Neuron (in vitro differentiated cells): ENCODE measurements around the gene CYP39A1.

Source experiments
- H2AFZ ChIP-seq: one replicate; pipeline ENCODE4 v1.6.1; 2013; ENCODE audit warnings: low read depth, mild to moderate bottlenecking, inconsistent platforms, low read length, moderate library complexity
- H3K27me3 ChIP-seq: one replicate; pipeline ENCODE4 v1.6.1; 2013; ENCODE audit warnings: low read length; ENCODE audit not compliant: insufficient read depth
- H3K36me3 ChIP-seq: one replicate; pipeline ENCODE4 v1.6.1; 2013; ENCODE audit warnings: low read length; ENCODE audit not compliant: insufficient read depth
- H3K4me1 ChIP-seq: one replicate; pipeline ENCODE4 v1.6.1; 2013; ENCODE audit warnings: low read length; ENCODE audit not compliant: insufficient read depth
- H3K4me3 ChIP-seq: 2 replicates; pipeline ENCODE4 v1.5.1; 2013; ENCODE audit warnings: mild to moderate bottlenecking, low read length, moderate library complexity
- H3K9me3 ChIP-seq: one replicate; pipeline ENCODE4 v1.6.1; 2013; ENCODE audit warnings: low read length

CYP39A1 gene

DNA sequence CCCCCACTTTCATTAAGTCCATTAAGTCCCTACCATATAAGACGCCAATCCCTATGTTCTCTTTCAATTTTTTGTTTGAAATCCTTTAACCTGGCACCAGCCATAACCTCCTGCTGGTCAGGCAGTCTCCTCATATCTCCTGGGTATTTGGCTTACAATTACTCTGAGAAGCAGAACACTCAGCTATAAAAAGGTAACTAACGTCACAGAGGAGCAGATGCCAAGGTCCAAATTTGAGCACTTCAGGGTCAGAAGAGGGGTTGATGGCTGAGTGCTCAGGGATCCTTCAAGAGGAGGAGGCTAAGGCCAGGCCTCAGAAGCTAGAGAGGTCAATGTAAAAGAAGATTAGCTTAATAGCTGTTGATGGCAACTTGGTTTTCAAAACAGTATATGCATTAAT is 139.1 kb downstream of the CYP39A1 start:
- no peaks in the 10 kb centered on the region for H3K4me1 ChIP-seq
- H3K27me3 ChIP-seq, result no peaks in the 10 kb centered on the region
- H3K4me3 ChIP-seq, result no peak overlapping the region
- H2AFZ ChIP-seq, result no peak overlapping the region
- no peaks in the 10 kb centered on the region for H3K9me3 ChIP-seq
- H3K36me3 ChIP-seq, result no peaks in the 10 kb centered on the region

DNA sequence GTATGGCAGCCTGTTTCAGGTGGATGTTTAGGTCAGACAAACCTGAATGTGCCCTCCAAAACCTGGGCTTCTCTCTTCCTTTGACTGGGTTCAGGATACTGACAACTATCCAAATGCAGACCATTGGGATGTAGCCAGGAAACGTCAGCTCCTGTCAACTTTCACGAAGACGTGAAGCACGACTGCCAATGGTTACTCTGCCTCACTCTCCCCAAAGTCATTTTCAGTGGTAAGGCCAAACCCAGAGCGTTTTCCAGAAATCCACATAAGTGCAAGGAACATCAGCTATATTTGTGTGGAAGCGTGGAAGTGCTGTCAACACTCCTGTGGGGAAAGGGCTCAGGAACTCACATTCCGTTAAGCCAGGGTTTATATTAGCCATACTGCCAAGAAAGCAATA is 141.3 kb downstream of the CYP39A1 start:
- Histone ChIP-seq H3K4me1 (no peaks in the 10 kb centered on the region), H3K4me3 (no peak overlapping the region), H3K9me3 (no peaks in the 10 kb centered on the region), H3K27me3 (no peaks in the 10 kb centered on the region), H2AFZ (no peak overlapping the region), H3K36me3 (no peaks in the 10 kb centered on the region)

DNA sequence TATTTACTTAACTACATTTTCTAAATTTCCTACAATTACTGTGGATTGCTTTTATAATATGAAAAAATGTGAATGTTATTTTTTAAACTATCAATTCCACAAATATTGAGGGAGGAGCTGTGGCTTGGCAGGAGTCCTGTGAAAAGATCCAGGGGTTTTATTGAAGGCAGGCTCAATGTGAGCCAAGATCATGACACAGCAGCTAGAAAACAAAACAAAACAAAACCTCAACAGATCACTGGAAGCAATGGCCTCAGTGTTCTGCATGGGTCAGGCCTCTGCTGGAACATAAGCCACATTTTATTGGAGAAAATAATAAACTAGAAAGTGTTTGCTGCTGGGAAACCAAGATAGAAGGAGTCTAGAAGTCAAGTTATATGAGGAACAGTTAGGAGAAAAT is 142.0 kb downstream of the CYP39A1 start:
- Histone ChIP-seq H3K4me3 (no peak overlapping the region), H3K4me1 (no peaks in the 10 kb centered on the region), H2AFZ (no peak overlapping the region), H3K36me3 (no peaks in the 10 kb centered on the region), H3K9me3 (no peaks in the 10 kb centered on the region), H3K27me3 (no peaks in the 10 kb centered on the region)

DNA sequence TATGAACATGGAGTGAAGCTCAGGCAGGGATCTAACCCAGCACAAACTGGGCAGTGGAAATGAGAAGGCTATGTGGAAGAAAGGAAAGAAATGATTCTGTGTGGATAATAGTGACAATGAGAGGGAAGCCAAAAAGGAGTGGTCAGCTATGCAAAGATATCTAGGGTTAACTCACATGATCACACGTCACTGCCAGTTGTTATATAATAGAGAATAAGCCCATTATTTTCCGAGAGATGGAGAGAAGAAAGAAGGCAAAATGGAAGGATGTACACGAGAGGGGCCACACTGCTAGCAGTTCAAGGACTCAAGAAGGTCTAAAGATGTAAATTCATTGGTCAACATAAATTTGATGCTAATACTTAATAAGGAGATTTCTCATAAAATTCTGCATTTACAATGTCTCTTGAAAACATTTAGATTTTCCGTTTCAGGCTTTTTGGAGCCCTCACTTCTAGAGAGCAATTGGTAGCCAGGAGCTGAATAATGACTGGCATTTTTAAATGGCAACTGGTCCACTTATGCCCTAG is 142.6 kb downstream of the CYP39A1 start:
- H3K4me3 ChIP-seq, result no peak overlapping the region
- no peak overlapping the region for H2AFZ ChIP-seq
- H3K9me3 ChIP-seq, result no peaks in the 10 kb centered on the region
- no peaks in the 10 kb centered on the region for H3K36me3 ChIP-seq
- no peaks in the 10 kb centered on the region for H3K27me3 ChIP-seq
- H3K4me1 ChIP-seq, result no peaks in the 10 kb centered on the region

DNA sequence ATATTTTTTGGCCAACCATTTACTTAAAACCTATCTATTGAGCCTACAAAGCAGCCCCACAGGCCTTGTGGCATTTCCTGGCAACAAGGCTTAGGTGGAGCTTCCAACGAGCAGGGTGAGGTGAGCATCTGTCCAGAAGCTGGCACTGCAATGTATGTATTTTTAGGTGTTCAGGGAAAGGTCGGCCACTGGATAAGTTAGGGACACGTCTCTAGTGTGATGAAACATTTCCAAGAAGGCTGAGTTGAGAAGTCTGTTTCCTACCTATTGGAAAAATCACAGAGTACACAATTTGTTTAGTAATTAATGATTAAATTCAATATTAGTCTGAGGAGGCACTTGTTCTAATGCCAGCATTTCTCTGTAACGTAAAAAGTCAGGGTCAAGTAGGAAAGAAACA is 143.6 kb downstream of the CYP39A1 start:
- no peak overlapping the region for H3K4me3 ChIP-seq
- no peak overlapping the region for H2AFZ ChIP-seq
- H3K27me3 ChIP-seq, result no peaks in the 10 kb centered on the region
- no peaks in the 10 kb centered on the region for H3K4me1 ChIP-seq
- no peaks in the 10 kb centered on the region for H3K36me3 ChIP-seq
- no peaks in the 10 kb centered on the region for H3K9me3 ChIP-seq

DNA sequence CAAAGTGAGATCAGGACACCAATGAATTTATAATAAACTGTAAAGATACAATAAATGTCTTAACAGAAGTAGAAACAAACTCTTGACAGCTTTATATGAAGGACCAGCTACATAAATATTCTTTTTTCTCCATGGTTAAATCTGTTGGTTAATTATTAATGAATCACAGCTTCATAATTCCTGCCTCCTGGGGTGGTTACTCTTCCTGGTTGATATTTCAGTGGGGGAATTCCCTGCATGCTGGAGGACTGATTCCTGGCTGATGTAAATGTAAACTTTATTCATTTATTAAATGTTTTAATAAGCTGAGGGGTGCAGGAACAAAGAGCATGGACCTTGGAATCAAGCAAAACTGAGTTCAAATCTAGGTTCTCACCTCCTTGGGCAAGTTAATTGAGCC is 145.2 kb downstream of the CYP39A1 start:
- no peak overlapping the region for H2AFZ ChIP-seq
- no peaks in the 10 kb centered on the region for H3K36me3 ChIP-seq

DNA sequence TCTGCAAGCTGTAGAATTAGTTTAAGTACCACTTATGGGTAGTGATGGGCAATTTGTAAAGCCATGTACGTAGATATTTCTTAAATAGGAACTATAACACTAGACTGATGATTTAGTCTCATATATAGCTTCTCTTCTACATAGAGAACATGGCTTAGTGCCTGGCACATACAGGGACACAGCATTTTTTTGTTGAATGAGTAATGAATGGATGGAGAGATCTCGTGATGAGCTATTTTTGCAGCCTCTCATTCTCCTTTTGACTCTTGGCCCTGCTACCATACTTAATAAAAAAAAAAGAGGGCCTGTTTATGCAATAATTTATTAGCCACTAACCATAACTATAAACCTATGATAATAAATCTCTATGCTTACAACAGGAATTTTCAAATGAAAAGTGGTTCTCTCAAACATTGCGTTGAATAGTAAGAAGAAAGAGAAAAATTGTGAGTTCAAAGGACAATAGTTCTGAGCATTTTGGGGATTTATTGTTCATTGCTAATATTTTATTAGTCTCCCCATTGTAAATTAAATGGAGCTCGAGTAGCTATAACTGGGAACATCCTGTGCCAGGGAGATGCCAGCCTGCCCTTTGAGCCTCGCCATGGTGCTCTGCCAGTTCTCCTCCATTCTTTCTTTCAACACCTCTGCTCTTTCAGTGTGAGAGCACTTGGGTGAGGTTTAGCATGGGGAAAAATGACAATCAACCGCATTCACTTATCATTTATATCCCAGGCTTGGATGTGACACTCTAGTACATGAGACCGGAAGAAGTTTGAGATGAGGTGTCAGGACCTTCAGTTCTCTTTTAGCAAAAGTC is 146.7 kb downstream of the CYP39A1 start:
- no peaks in the 10 kb centered on the region for H3K27me3 ChIP-seq
- no peaks in the 10 kb centered on the region for H3K36me3 ChIP-seq
- no peaks in the 10 kb centered on the region for H3K9me3 ChIP-seq
- no peak overlapping the region for H2AFZ ChIP-seq
- H3K4me3 ChIP-seq, result no peak overlapping the region
- no peaks in the 10 kb centered on the region for H3K4me1 ChIP-seq

More for the DNA sequence above, 145.2 kb downstream of the CYP39A1 start:
- Histone ChIP-seq H3K4me3 (no peak overlapping the region), H3K27me3 (no peaks in the 10 kb centered on the region), H3K9me3 (no peaks in the 10 kb centered on the region), H3K4me1 (no peaks in the 10 kb centered on the region)

DNA sequence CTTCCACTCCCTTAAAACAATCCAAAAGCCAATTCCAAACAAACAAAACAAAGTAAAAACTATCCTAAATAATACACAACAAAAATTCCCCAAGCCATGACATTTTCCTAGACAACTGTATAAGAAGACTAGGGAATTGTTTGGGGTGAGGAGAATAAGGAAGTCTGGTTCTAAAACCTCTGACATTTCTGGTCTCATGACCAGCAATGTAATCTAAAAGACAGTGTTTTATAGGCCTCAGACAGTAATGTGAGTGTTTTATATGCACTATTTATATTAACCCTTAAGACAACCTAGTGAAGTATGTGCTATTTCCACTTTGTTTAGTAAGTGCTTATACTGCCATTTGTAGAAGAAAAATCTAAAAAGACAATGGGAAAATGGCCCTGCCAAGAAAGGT is 148.4 kb downstream of the CYP39A1 start:
- Histone ChIP-seq H3K36me3 (no peaks in the 10 kb centered on the region), H3K4me3 (no peak overlapping the region), H3K27me3 (no peaks in the 10 kb centered on the region), H3K4me1 (no peaks in the 10 kb centered on the region), H3K9me3 (no peaks in the 10 kb centered on the region), H2AFZ (no peak overlapping the region)

DNA sequence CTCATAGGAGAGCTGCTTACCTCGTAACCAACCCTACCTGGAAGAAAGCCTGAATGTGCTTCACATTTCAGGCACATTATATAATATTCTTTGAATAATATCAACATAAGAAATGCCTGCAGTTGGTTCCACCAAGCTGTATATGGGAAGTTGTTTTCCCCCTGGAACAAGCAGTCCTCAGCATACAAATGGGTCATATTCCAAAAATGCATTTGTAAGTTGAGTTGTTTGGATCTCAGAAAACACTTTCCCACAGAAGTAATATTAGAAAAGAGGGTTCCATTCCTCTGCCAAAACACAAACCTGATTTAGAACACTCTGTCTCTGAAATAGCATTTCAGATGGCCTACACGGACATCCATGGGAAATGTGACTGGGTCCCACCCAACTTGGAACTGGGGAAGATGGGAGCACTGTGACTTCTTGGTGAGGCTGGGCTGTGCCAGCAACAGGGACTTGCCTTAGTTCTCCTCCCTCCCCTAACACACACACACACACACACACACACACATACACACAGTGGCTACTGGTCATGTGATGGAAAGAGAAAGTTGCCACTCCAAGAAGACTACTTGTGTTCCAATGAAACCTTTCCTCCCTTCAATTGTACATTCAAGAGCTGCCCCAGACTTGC is 150.0 kb downstream of the CYP39A1 start:
- H3K9me3 ChIP-seq, result no peaks in the 10 kb centered on the region
- no peaks in the 10 kb centered on the region for H3K4me1 ChIP-seq
- H2AFZ ChIP-seq, result no peak overlapping the region
- H3K27me3 ChIP-seq, result no peaks in the 10 kb centered on the region
- H3K4me3 ChIP-seq, result no peak overlapping the region
- H3K36me3 ChIP-seq, result no peaks in the 10 kb centered on the region

DNA sequence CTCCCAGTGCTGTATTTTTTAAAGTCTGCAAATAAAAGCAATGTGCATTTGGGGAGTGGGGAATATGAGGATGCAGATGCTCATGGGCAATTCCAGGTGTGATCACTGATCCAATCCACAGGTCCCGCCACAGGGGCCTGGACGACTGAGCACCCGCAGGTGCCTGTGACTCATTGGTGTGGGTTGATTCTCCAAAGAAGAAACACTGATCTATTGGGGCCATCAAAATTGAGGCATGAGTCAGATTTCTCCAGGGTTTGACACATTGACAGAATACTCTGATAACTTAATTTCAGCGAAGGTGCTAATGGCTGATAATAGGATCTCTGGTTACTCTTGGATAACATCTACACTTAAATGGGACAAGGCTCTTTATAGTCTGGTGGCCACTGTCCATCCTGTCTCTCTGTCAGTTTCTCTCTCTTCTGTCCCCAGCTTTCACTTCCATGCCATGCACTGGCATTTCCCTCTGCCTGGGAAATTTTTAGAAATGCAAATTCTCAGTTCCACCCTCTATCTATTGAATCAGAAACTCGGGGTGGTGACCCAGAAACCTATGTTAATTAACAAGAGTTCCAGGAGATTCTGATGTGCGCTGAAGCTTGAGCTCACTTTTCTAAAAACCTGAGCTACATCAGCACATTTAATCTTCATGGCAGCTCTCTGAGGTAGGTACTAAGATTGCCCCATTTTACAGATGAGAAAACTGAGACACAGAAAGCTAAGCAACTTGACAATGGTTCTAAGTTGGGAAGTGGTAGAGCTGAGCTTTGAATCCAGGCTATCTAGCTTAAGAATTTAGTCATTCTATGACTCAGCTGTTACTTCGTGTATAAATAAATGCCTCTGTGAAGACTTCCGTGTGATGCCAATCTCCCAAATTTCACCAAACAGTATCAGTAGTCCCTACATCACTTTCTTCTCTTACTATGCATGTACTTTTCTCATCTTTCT is 151.2 kb downstream of the CYP39A1 start:
- Histone ChIP-seq H3K4me1 (no peaks in the 10 kb centered on the region), H3K4me3 (no peak overlapping the region), H2AFZ (no peak overlapping the region), H3K9me3 (no peaks in the 10 kb centered on the region), H3K27me3 (no peaks in the 10 kb centered on the region), H3K36me3 (no peaks in the 10 kb centered on the region)

DNA sequence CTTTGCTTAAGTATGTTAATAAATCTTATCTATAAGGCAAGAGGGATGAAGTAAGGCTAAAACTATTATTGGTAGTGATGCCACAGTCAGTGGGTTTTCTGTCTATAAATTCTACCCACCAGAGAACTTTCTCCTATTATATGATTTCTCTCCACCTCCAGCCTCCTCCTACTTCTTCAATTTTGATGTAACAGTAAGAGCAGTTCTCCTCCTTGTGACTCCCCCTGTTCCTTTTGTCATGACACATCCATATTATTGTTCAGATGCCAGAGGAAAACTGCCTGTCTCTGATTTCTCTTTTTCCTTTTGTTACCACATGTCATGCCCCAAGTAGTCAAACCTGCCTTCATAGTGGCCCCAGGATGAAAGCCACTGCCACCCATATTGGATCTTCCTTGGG is 152.2 kb downstream of the CYP39A1 start:
- H3K4me3 ChIP-seq, result no peak overlapping the region
- H3K9me3 ChIP-seq, result no peaks in the 10 kb centered on the region

More for the DNA sequence above, 152.2 kb downstream of the CYP39A1 start:
- Histone ChIP-seq H3K27me3 (no peaks in the 10 kb centered on the region), H3K4me1 (no peaks in the 10 kb centered on the region), H3K36me3 (no peaks in the 10 kb centered on the region), H2AFZ (no peak overlapping the region)
